ENCODE measurements around the gene DLG3. TPM values are rescaled to one million over a fixed set of nuclear protein-coding genes. Genes with fewer than 3 reads are reported as not detected.

Gene DLG3
- total RNA-seq, 1 experiment from 2014 or later, result 48.4 TPM

- no peak for TF ChIP-seq CTCF (IDR thresholded peaks at IDR 0.05 in 2 of 3, conservative IDR thresholded peaks at IDR 0.05 in 1 of 3; ENCODE audit: borderline replicate concordance in 1 of 3, insufficient read depth in 1 of 3, low read depth in 2 of 3, low read length in 2 of 3)
- TF ChIP-seq TCF7L2 (IDR thresholded peaks at IDR 0.05; ENCODE audit: borderline replicate concordance, extremely low read depth, insufficient read depth, insufficient read length), result no peak
- no peak for TF ChIP-seq CEBPB (IDR thresholded peaks at IDR 0.05; ENCODE audit: low read depth)
- no peak for TF ChIP-seq EZH2phosphoT487 (IDR thresholded peaks at IDR 0.05; ENCODE audit: borderline replicate concordance)
Measured at GRCh38 chrX:70485466-70485865, 40.8 kb downstream of the DLG3 start (continued).

- no peak overlapping the region for H3K4me2 ChIP-seq (ENCODE audit: low read length)
- RAD21 ChIA-PET (ENCODE audit: low non-redundant PET in 1 of 2, low total read pairs in 2 of 2, uncharacterized antibody in 2 of 2, unreplicated experiment in 2 of 2), result no interaction called here
- H4K20me1 ChIP-seq (ENCODE audit: insufficient read depth), result no peaks in the 10 kb centered on the region; the same call in 1 of the 2 replicates
- H3K27me3 ChIP-seq (ENCODE audit: insufficient read depth, low read length), result no peaks in the 10 kb centered on the region
- peaks cover 0 to 2% of the 10 kb centered on the region in 2 experiments; a peak in 1 of 4 replicates for H3K36me3 ChIP-seq (ENCODE audit: control insufficient read depth in 1 of 2, insufficient read depth in 2 of 2, low read length in 2 of 2)
- H3K9ac ChIP-seq (ENCODE audit: low read length), result no peak overlapping the region
- no peak for ATAC-seq
- CTCF ChIA-PET, result no interaction called here
- no peaks in the 10 kb centered on the region for H3K9me3 ChIP-seq (ENCODE audit: control insufficient read depth in 1 of 2, insufficient read depth in 1 of 2, low read depth in 1 of 2, low read length in 2 of 2)
- no peaks in the 10 kb centered on the region for H3K9me2 ChIP-seq (ENCODE audit: insufficient read depth)
- peaks cover 0 to 12% of the 10 kb centered on the region in 2 experiments; a peak in 3 of 4 replicates for H3K4me1 ChIP-seq (ENCODE audit: control insufficient read depth in 1 of 2, insufficient read depth in 2 of 2, low read length in 2 of 2)
- BruUV-seq (replicated peaks), result no TSS peak
- H3K79me2 ChIP-seq (ENCODE audit: insufficient read depth, low read length), result no peaks in the 10 kb centered on the region; the same call in 1 of the 2 replicates
- TF ChIP-seq ZNF274 (IDR thresholded peaks at IDR 0.05; ENCODE audit: low read depth, low read length) (no peak), ZBTB33 (IDR thresholded peaks at IDR 0.05; ENCODE audit: extremely low read depth, insufficient replicate concordance, low read length) (no peak), JUND (IDR thresholded peaks at IDR 0.05) (no peak), POLR2AphosphoS5 (IDR thresholded peaks at IDR 0.05; ENCODE audit: low read depth, low read length) (no peak), EZH2phosphoT487 (IDR thresholded peaks at IDR 0.05; ENCODE audit: borderline replicate concordance) (no peak), SP1 (IDR thresholded peaks at IDR 0.05; ENCODE audit: low read depth) (no peak), TCF7L2 (IDR thresholded peaks at IDR 0.05; ENCODE audit: borderline replicate concordance, extremely low read depth, insufficient read depth, insufficient read length) (no peak), SIN3A (IDR thresholded peaks at IDR 0.05; ENCODE audit: low read depth) (no peak), RAD21 (IDR thresholded peaks at IDR 0.05; ENCODE audit: low read depth) (no peak), CTCF (IDR thresholded peaks at IDR 0.05 in 2 of 3, conservative IDR thresholded peaks at IDR 0.05 in 1 of 3; ENCODE audit: borderline replicate concordance in 1 of 3, insufficient read depth in 1 of 3, low read depth in 2 of 3, low read length in 2 of 3) (no peak), CBX3 (IDR thresholded peaks at IDR 0.05; ENCODE audit: low read depth) (no peak)
- intact Hi-C loops (cut with micrococcal nuclease), result no loop called here
- no peak overlapping the region for H3K4me3 ChIP-seq (replicated peaks in 1 of 2; ENCODE audit: low read depth in 1 of 2, low read length in 2 of 2)
- POLR2A ChIA-PET, result no interaction called here
- DNase-seq (ENCODE audit: low read depth, low spot score), result no peak
- no peak overlapping the region for H2AFZ ChIP-seq (ENCODE audit: low read depth, low read length, poor library complexity, severe bottlenecking)
- no peak overlapping the region for H3K27ac ChIP-seq (ENCODE audit: low read depth, low read length)
Measured at GRCh38 chrX:70488856-70489255, 44.2 kb downstream of the DLG3 start.
